ENCODE results near the gene HRAS.
"Not testable (repeated sequence)": the region's sequence is repeated elsewhere in the genome, so short reads cannot be mapped to it uniquely, and the experiment has no call there.

HRAS gene

GRCh38 chr11:518463-519202 lies 16.7 kb downstream of the HRAS start:
- peak; percentile 66 for DNase-seq (ENCODE audit: low read depth)
- TF ChIP-seq CTCF (IDR thresholded peaks at IDR 0.05; ENCODE audit: low read depth, low read length, missing control alignments) = peak; percentile 74
- in situ Hi-C loops (cut with HindIII; ENCODE audit: low sequenced_read_pairs) = no loop called here
- peak overlapping the region; percentile 27 for H3K4me3 ChIP-seq (ENCODE audit: low read depth, low read length)

- DNase-seq (ENCODE audit: low read depth); in situ Hi-C loops (cut with HindIII; ENCODE audit: low sequenced_read_pairs); H3K4me3 ChIP-seq (ENCODE audit: low read depth, low read length): not testable (repeated sequence)
Observed at GRCh38 chr11:516918-517685, 18.3 kb downstream of the HRAS start.

DNA sequence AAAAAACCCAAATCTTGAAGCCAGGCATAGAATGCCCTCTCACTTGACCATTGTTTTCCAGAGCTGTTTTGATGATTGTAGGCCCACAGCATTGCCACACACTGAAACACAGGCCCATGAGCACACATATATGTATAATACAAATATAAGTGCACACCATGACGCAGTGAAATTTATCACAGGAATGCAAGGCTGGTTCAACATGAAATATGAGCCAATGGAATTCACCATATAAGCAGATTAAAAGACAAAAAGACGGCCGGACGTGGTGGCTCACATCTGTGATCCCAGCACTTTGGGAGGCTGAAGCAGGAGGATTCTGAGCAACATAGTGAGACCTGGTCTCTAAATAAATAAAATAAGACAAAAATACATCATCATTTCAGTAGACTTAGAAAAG lies 19.0 kb downstream of the HRAS start:
- no peak for TF ChIP-seq CTCF (IDR thresholded peaks at IDR 0.05; ENCODE audit: low read depth, low read length, missing control alignments)
- DNase-seq (ENCODE audit: low read depth) = no peak
- in situ Hi-C loops (cut with HindIII; ENCODE audit: low sequenced_read_pairs) = no loop called here
- no peak overlapping the region for H3K4me3 ChIP-seq (ENCODE audit: low read depth, low read length)

DNA sequence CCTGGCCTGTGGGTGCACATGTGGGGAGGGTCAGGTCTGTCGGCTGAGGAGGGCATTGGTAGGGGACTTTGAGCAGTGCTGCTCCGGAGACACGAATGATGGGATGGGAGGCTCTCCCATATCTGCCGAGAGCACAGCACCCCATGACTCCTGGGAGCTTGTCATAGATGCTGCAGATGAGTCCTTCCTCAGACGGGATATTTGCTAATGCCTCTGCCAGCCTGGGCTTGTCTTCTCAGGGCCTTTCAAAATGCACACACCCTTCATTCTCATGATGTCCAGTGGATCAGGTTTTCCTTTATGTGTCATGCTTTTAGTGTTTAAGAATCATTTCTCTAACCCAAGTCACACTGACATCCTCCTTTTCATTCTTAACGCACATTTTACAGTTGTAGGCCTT lies 20.2 kb downstream of the HRAS start:
- in situ Hi-C loops (cut with HindIII; ENCODE audit: low sequenced_read_pairs) = no loop called here
- TF ChIP-seq CTCF (IDR thresholded peaks at IDR 0.05; ENCODE audit: low read depth, low read length, missing control alignments) = no peak
- H3K4me3 ChIP-seq (ENCODE audit: low read depth, low read length) = no peak overlapping the region
- no peak for DNase-seq (ENCODE audit: low read depth)

- no peak overlapping the region for H3K4me3 ChIP-seq (ENCODE audit: low read depth, low read length)
- TF ChIP-seq CTCF (IDR thresholded peaks at IDR 0.05; ENCODE audit: low read depth, low read length, missing control alignments) = no peak
- DNase-seq (ENCODE audit: low read depth) = no peak
- in situ Hi-C loops (cut with HindIII; ENCODE audit: low sequenced_read_pairs) = no loop called here
Observed at GRCh38 chr11:514606-515005, 20.8 kb downstream of the HRAS start.

- TF ChIP-seq CTCF (IDR thresholded peaks at IDR 0.05; ENCODE audit: low read depth, low read length, missing control alignments) = no peak
- in situ Hi-C loops (cut with HindIII; ENCODE audit: low sequenced_read_pairs) = no loop called here
- no peak for DNase-seq (ENCODE audit: low read depth)
Observed at GRCh38 chr11:512761-513595, 22.4 kb downstream of the HRAS start.

More at GRCh38 chr11:512761-513595, 22.4 kb downstream of the HRAS start:
- H3K4me3 ChIP-seq (ENCODE audit: low read depth, low read length) = no peak overlapping the region

Measured in astrocyte of the cerebellum (primary cell).